ENCODE results near the gene SNHG17.
"Not testable (repeated sequence)": the region's sequence is repeated elsewhere in the genome, so short reads cannot be mapped to it uniquely, and the experiment has no call there.

The SNHG17 gene

DNA sequence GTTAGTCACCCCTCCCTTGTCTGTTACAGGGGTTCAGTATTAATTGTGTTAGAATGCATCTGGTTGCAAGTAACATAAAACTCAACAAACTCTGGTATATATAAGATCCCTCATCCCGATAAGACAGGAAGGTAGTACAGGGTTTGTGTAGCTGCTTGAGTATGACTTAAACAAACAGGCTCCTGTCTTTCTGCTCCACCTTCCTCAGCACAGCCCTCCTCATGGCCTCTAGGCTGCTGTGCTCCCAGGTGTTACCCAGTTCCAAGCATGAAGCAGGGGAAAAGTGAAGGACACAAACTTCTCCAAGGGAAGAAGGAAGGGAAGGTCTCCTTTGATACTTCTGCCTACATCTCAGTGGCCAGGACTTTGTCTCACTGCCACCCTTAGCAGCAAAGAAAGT, 36.1 kb upstream of the SNHG17 start:
- TF ChIP-seq CTCF (IDR thresholded peaks at IDR 0.05; ENCODE audit: borderline replicate concordance, control extremely low read depth, extremely low read depth, insufficient read depth, missing control alignments), result no peak
- no peak for DNase-seq (ENCODE audit: low spot score)
- in situ Hi-C loops (cut with MboI; ENCODE audit: low sequenced_read_pairs, unreplicated experiment), result no loop called here

- in situ Hi-C loops (cut with MboI; ENCODE audit: low sequenced_read_pairs, unreplicated experiment), result no loop called here
- TF ChIP-seq CTCF (IDR thresholded peaks at IDR 0.05; ENCODE audit: borderline replicate concordance, control extremely low read depth, extremely low read depth, insufficient read depth, missing control alignments), result no peak
Observed at GRCh38 chr20:38466983-38467382, 31.9 kb upstream of the SNHG17 start.

GRCh38 chr20:38466171-38466570, 31.0 kb upstream of the SNHG17 start:
- no peak for DNase-seq (ENCODE audit: low spot score)
- no peak for TF ChIP-seq CTCF (IDR thresholded peaks at IDR 0.05; ENCODE audit: borderline replicate concordance, control extremely low read depth, extremely low read depth, insufficient read depth, missing control alignments)
- in situ Hi-C loops (cut with MboI; ENCODE audit: low sequenced_read_pairs, unreplicated experiment), result no loop called here

More at GRCh38 chr20:38466983-38467382, 31.9 kb upstream of the SNHG17 start:
- DNase-seq (ENCODE audit: low spot score), result no peak

DNA sequence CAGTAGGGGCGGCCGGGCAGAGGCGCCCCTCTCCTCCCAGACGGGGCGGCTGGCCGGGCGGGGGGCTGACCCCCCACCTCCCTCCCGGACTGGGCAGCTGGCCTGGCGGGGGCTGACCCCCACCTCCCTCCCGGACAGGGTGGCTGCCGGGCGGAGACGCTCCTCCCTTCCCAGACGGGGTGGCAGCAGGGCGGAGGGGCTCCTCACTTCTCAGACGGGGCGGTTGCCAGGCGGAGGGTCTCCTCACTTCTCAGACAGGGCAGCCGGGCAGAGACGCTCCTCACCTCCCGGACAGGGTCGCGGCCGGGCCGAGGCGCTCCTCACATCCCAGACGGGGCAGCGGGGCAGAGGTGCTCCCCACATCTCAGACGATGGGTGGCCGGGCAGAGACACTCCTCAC, 26.4 kb upstream of the SNHG17 start:
- in situ Hi-C loops (cut with MboI; ENCODE audit: low sequenced_read_pairs, unreplicated experiment); DNase-seq (ENCODE audit: low spot score): not testable (repeated sequence)

GRCh38 chr20:38461167-38461566, 26.0 kb upstream of the SNHG17 start:
- DNase-seq (ENCODE audit: low spot score); in situ Hi-C loops (cut with MboI; ENCODE audit: low sequenced_read_pairs, unreplicated experiment): not testable (repeated sequence)

- in situ Hi-C loops (cut with MboI; ENCODE audit: low sequenced_read_pairs, unreplicated experiment); DNase-seq (ENCODE audit: low spot score): not testable (repeated sequence)
Observed at GRCh38 chr20:38460631-38461030, 25.5 kb upstream of the SNHG17 start.

DNA sequence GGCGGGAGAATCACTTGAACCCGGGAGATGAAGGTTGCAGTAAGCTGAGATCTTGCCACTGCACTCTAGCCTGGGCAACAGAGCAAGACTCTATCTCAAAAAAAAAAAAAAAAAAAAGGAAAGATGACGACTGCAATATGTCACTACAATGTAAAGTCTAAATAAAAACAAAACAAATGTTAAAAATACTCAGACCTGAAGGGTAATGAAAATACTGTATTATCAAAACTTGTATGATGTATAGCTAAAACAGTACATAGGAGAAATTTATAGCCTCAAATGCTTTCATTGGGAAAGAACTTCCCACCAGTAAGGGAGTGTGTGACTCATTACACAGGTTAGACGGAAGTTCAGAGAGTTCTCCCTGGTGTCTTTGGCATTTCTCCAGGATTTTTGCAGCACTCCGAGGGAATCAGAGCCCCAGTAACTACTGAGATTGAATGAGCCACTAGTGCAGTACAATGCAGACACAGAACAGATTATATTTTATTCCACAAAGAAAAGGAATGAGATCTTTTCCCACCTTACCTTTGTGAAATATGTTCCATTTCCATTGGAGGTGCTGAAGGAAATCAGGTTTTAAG, 25.0 kb upstream of the SNHG17 start:
- TF ChIP-seq CTCF (IDR thresholded peaks at IDR 0.05; ENCODE audit: borderline replicate concordance, control extremely low read depth, extremely low read depth, insufficient read depth, missing control alignments), result no peak
- DNase-seq (ENCODE audit: low spot score), result no peak
- in situ Hi-C loops (cut with MboI; ENCODE audit: low sequenced_read_pairs, unreplicated experiment), result no loop called here

DNA sequence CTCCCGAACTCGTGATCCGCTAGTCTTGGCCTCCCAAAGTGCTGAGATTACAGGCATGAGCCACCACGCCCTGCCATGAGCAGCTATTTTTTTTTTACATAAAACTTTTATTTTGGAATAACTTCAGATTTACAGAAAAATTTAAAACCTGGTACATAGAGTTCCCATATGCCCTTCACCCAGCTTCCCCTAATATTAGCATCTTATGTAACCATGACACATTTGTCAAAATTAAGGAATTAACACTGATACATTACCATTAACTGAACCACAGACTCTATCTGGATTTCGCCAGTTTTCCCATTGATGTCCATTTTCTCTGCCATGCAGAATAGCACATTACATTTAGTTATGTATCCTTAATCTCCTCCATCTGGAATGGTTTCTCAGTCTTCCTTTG, 23.2 kb upstream of the SNHG17 start:
- DNase-seq (ENCODE audit: low spot score), result no peak
- in situ Hi-C loops (cut with MboI; ENCODE audit: low sequenced_read_pairs, unreplicated experiment), result no loop called here
- no peak for TF ChIP-seq CTCF (IDR thresholded peaks at IDR 0.05; ENCODE audit: borderline replicate concordance, control extremely low read depth, extremely low read depth, insufficient read depth, missing control alignments)
